MCF 10A (cell line): ENCODE measurements around the gene MFSD6. TPM values are rescaled to one million over a fixed set of nuclear protein-coding genes. Genes with fewer than 3 reads are reported as not detected.

Experiments
- total RNA-seq: library from RNA; stranded (reverse); gene quantifications from 2 replicates; pipeline ENCODE4 v1.2.3, GENCODE V29; 2022

The MFSD6 gene
- total RNA-seq, 1 experiment from 2014 or later, result 19.7 TPM

Other genes starting within 250 kb of the MFSD6 start
- 14.7 and 16.2 TPM in 2 replicates for gene HIBCH, start 88.5 kb upstream of the MFSD6 start, total RNA-seq
- 24.8 and 29.2 TPM in 2 replicates for gene INPP1, start 64.8 kb upstream of the MFSD6 start, total RNA-seq
- gene NEMP2, start 126.4 kb downstream of the MFSD6 start, total RNA-seq, result 34.2 and 46.0 TPM in 2 replicates
- 40.3 and 48.5 TPM in 2 replicates for gene NAB1, start 240.7 kb downstream of the MFSD6 start, total RNA-seq